Ovary (tissue), 9 donors: ENCODE measurements around the gene CENPF. TPM values are rescaled to one million over a fixed set of nuclear protein-coding genes. Genes with fewer than 3 reads are reported as not detected.

Experiments
- DNase-seq, 5 donors: peaks; one replicate each; pipeline ENCODE4 v3.0.0-alpha.2; 2019 to 2020
- H3K27ac ChIP-seq, 2 donors: fragments of 200-600 bp; one replicate each; pipeline versions ENCODE4 v1.5.1 to v1.8.0; 2019 to 2022
- H3K27me3 ChIP-seq: fragments of 200-600 bp; one replicate; pipeline ENCODE4 v1.8.0; 2022
- H3K36me3 ChIP-seq: fragments of 200-600 bp; sonication (generic); one replicate; pipeline ENCODE4 v1.5.1; 2019
- H3K4me1 ChIP-seq: one replicate; pipeline ENCODE4 v1.8.1; 2013; ENCODE audit warnings: mild to moderate bottlenecking, moderate library complexity; ENCODE audit not compliant: insufficient read depth
- H3K4me3 ChIP-seq: fragments of 200-600 bp; sonication (generic); one replicate; pipeline ENCODE4 v1.5.1; 2017
- H3K9me3 ChIP-seq, 2 donors: fragments of 200-600 bp in 1 of 2; sonication (generic) in 1 of 2; one replicate each; pipeline versions ENCODE4 v1.5.1 to v1.8.1; 2013 to 2019; ENCODE audit warnings: mild to moderate bottlenecking in 1 of 2, moderate library complexity in 1 of 2
- CTCF ChIP-seq, 3 donors: fragments of 450-650 bp in 2 of 3; fragments of 200-600 bp in 1 of 3; IDR thresholded peaks; one replicate each; pipeline versions ENCODE4 v1.5.1 to v1.8.0; 2016 to 2022; ENCODE audit warnings: antibody characterized with exemption in 3 of 3, mild to moderate bottlenecking in 1 of 3
- EP300 ChIP-seq: sonication (generic); formaldehyde crosslinking; IDR thresholded peaks from one replicate; pipeline ENCODE4 v1.6.1; 2017; ENCODE audit warnings: antibody characterized with exemption
- POLR2A ChIP-seq: fragments of 450-650 bp; IDR thresholded peaks from one replicate; pipeline ENCODE4 v1.6.1; 2017; ENCODE audit warnings: antibody characterized with exemption, mild to moderate bottlenecking, moderate library complexity
- WGBS, 3 donors: extraction: QIAGEN DNeasy Blood & Tissue Kit in 1 of 3; methylation state at CpG; one replicate each; pipeline versions ENCODE4 v1.1.5 to v1.1.7; 2013 to 2017; 5-methylcytosine and 5-hydroxymethylcytosine counted together
- intact Hi-C, 4 donors: fragments of 100-400 bp; cut with DNase I; formaldehyde crosslinking; loops; one replicate each; pipeline versions ENCODE4 v1.11.0 to v1.15.1; 2022 to 2023
- polyA plus RNA-seq, 2 donors: library from polyadenylated mRNA; stranded (reverse); fragments of 200-250 nt in 1 of 2; fragments of 350-450 nt in 1 of 2; fragmentation: Illumina TruSeq in 1 of 2; extraction: RNeasy Lipid Tissue Mini Kit (QIAGEN cat#74804) in 1 of 2; gene quantifications; one replicate each; pipeline ENCODE4 v1.2.3, GENCODE V29; 2013 to 2014
- total RNA-seq, 7 donors: library from RNA; depleted of rRNA in 2 of 7; stranded (reverse); fragments of >200 nt in 2 of 7; fragmentation: NEBNext Ultra II Directional in 3 of 7; extraction: Animal tissue kit (Norgen Biotek cat#: 25700) in 3 of 7; gene quantifications; one replicate each; pipeline versions ENCODE4 v1.1.0 to v1.2.4, GENCODE V29; 2016 to 2023
- donor health status: DM: no; HTN: no; CAD: no; lungs with moderate emphysema.
- donor health status: DM: no; HTN: no; CAD: no.
- donor health status: Bipolar disorder and iron deficiency.
- donor health status: DM: yes; HTN: yes; CAD: no.
- donor health status: DM: no; HTN: no; CAD: no.
- donor health status: DM: yes; HTN: yes; CAD: no.

Gene CENPF
- total and polyA plus RNA-seq, 9 donors, result 0.45 to 2.6 (median 1.4) TPM

GRCh38 chr1:214569357-214570004 lies 33.5 kb upstream of the CENPF start:
- Histone ChIP-seq H3K27me3 (no peaks in the 10 kb centered on the region), H3K27ac (no peak overlapping the region), H3K36me3 (no peaks in the 10 kb centered on the region), H3K9me3 (no peaks in the 10 kb centered on the region), H3K4me3 (no peak overlapping the region), H3K4me1 (peaks cover 7% of the 10 kb centered on the region)
- DNase-seq, result no peak
- TF ChIP-seq CTCF (IDR thresholded peaks at IDR 0.05) (no peak), EP300 (no peak), POLR2A (no peak)
- intact Hi-C loops, result loop anchor here in 1 of 4 donors (5.0 kb wide), 1 partner anchor 227 kb away; no protein-coding TSS in a partner anchor
- WGBS, 3 donors, result 86 to 89% (median 87%) methylated on average over 2 of the region's 2 CpGs

- Histone ChIP-seq H3K36me3 (no peaks in the 10 kb centered on the region), H3K27ac (no peak overlapping the region), H3K4me1 (peaks cover 7% of the 10 kb centered on the region), H3K27me3 (no peaks in the 10 kb centered on the region), H3K9me3 (no peaks in the 10 kb centered on the region), H3K4me3 (no peak overlapping the region)
- no peak for DNase-seq
- WGBS, 3 donors, result 53 to 71% (median 54%) methylated on average over 2 of the region's 2 CpGs
- intact Hi-C loops, result loop anchor here in 1 of 4 donors (5.0 kb wide), 1 partner anchor 228 kb away; no protein-coding TSS in a partner anchor
- no peak for TF ChIP-seq POLR2A
- no peak for TF ChIP-seq CTCF (IDR thresholded peaks at IDR 0.05)
- no peak for TF ChIP-seq EP300
Measured at GRCh38 chr1:214570442-214570841, 32.6 kb upstream of the CENPF start.

- Histone ChIP-seq H3K36me3 (no peaks in the 10 kb centered on the region), H3K4me3 (no peak overlapping the region), H3K27ac (peak overlapping the region in 1 of 2 donors; percentile 46), H3K4me1 (peaks cover 7% of the 10 kb centered on the region), H3K9me3 (no peaks in the 10 kb centered on the region), H3K27me3 (no peaks in the 10 kb centered on the region)
- intact Hi-C loops, result loop anchor here in 1 of 4 donors (5.0 kb wide), 1 partner anchor 229 kb away; no protein-coding TSS in a partner anchor
- TF ChIP-seq EP300 (no peak), POLR2A (no peak), CTCF (IDR thresholded peaks at IDR 0.05) (no peak)
- no peak for DNase-seq
Measured at GRCh38 chr1:214571281-214571680, 31.7 kb upstream of the CENPF start.

GRCh38 chr1:214573386-214574318 lies 29.3 kb upstream of the CENPF start:
- intact Hi-C loops, result loop anchor here in 1 of 4 donors (5.0 kb wide), 1 partner anchor 231 kb away; no protein-coding TSS in a partner anchor
- Histone ChIP-seq H3K36me3 (no peaks in the 10 kb centered on the region), H3K27ac (no peak overlapping the region), H3K4me1 (peaks cover 7% of the 10 kb centered on the region), H3K4me3 (no peak overlapping the region), H3K27me3 (no peaks in the 10 kb centered on the region), H3K9me3 (no peaks in the 10 kb centered on the region)
- WGBS, 3 donors, result 78 to 84% (median 79%) methylated on average over 11 of the region's 11 CpGs
- DNase-seq, result no peak
- TF ChIP-seq CTCF (IDR thresholded peaks at IDR 0.05) (no peak), EP300 (no peak), POLR2A (no peak)
